ENCODE results near the gene C6orf120. TPM values are rescaled to one million over a fixed set of nuclear protein-coding genes. Genes with fewer than 3 reads are reported as not detected.

C6orf120 gene
- total RNA-seq, 3 donors from 2014 or later (not counting 1 experiment from before 2014, with no cell fraction given), result 13.9 to 17.3 (median 16.6) TPM

- no peaks in the 10 kb centered on the region for H3K27me3 Mint-ChIP-seq (ENCODE audit: low read depth in 2 of 2)
- intact Hi-C loops (cut with micrococcal nuclease), result no loop called here
- H3K36me3 Mint-ChIP-seq, result no peaks in the 10 kb centered on the region
- no peak overlapping the region for H3K27ac Mint-ChIP-seq
- Histone ChIP-seq H3K27me3 (ENCODE audit: control insufficient read depth, insufficient read depth, low read length) (no peaks in the 10 kb centered on the region), H3K27ac (ENCODE audit: low read length) (no peak overlapping the region), H3K4me3 (ENCODE audit: low read length) (no peak overlapping the region), H3K4me1 (ENCODE audit: control insufficient read depth, insufficient read depth, low read length) (peaks cover 6% of the 10 kb centered on the region), H3K9me3 (ENCODE audit: control insufficient read depth, insufficient read depth, low read length) (no peaks in the 10 kb centered on the region), H3K36me3 (ENCODE audit: control insufficient read depth, insufficient read depth, low read length) (peaks cover 3% of the 10 kb centered on the region)
- H3K9me3 Mint-ChIP-seq, result no peaks in the 10 kb centered on the region
- 96% methylated on average over 24 of the region's 26 CpGs for WGBS (ENCODE audit: insufficient coverage)
- H3K4me1 Mint-ChIP-seq, result peaks cover 0 to 4% of the 10 kb centered on the region in 2 donors
- no peak overlapping the region for H3K4me3 Mint-ChIP-seq
- no peak for DNase-seq
- TF ChIP-seq CTCF (IDR thresholded peaks at IDR 0.05), result no peak
- ATAC-seq, result no peak
Observed at GRCh38 chr6:169659820-169660610, 41.9 kb upstream of the C6orf120 start.

DNA sequence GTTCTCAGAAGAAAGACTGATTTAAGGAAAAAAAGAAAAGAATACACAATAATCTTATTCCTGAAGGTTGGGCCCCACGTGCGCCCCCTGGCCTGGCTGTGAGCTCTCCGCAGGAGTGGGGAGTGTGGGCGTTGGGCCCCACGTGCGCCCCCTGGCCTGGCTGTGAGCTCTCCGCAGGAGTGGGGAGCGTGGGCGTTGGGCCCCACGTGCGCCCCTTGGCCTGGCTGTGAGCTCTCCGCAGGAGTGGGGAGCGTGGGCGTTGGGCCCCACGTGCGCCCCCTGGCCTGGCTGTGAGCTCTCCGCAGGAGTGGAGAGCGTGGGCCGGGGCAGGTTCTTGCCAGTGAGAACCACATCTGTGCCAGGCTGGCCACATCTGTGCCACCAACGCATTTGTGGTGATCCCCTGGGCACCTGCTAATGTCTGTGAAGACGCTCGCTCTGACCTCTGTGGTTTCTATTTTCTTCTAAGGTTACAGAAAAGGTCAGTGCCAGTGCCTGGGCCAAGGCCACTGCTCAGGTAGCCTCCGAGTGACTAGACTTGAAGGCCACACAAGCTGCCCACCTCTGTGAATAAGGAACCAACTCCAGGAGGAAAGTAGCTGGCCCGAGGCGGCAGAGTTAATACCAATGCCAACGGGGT is 41.1 kb upstream of the C6orf120 start:
- Histone ChIP-seq H3K27ac (ENCODE audit: low read length) (no peak overlapping the region), H3K9me3 (ENCODE audit: control insufficient read depth, insufficient read depth, low read length) (no peaks in the 10 kb centered on the region), H3K36me3 (ENCODE audit: control insufficient read depth, insufficient read depth, low read length) (peaks cover 3% of the 10 kb centered on the region), H3K4me3 (ENCODE audit: low read length) (no peak overlapping the region), H3K4me1 (ENCODE audit: control insufficient read depth, insufficient read depth, low read length) (no peaks in the 10 kb centered on the region), H3K27me3 (ENCODE audit: control insufficient read depth, insufficient read depth, low read length) (no peaks in the 10 kb centered on the region)
- Mint-ChIP-seq H3K4me3 (no peak overlapping the region), H3K36me3 (no peaks in the 10 kb centered on the region), H3K27me3 (ENCODE audit: low read depth in 2 of 2) (no peaks in the 10 kb centered on the region), H3K27ac (no peak overlapping the region), H3K4me1 (no peaks in the 10 kb centered on the region), H3K9me3 (no peaks in the 10 kb centered on the region)
- no peak for TF ChIP-seq CTCF (IDR thresholded peaks at IDR 0.05)
- intact Hi-C loops (cut with micrococcal nuclease), result no loop called here
- no peak for DNase-seq
- WGBS (ENCODE audit: insufficient coverage), result 78% methylated on average over 24 of the region's 26 CpGs
- ATAC-seq, result no peak

- DNase-seq (no peak), ATAC-seq (no peak)
- Mint-ChIP-seq H3K27me3 (ENCODE audit: low read depth in 2 of 2) (no peaks in the 10 kb centered on the region), H3K4me1 (no peaks in the 10 kb centered on the region), H3K9me3 (no peaks in the 10 kb centered on the region), H3K27ac (no peak overlapping the region), H3K36me3 (no peaks in the 10 kb centered on the region), H3K4me3 (no peak overlapping the region)
- TF ChIP-seq CTCF (IDR thresholded peaks at IDR 0.05), result no peak
- no peaks in the 10 kb centered on the region for H3K27me3 ChIP-seq (ENCODE audit: control insufficient read depth, insufficient read depth, low read length)
- peaks cover 3% of the 10 kb centered on the region for H3K36me3 ChIP-seq (ENCODE audit: control insufficient read depth, insufficient read depth, low read length)
- no peaks in the 10 kb centered on the region for H3K9me3 ChIP-seq (ENCODE audit: control insufficient read depth, insufficient read depth, low read length)
- H3K27ac ChIP-seq (ENCODE audit: low read length), result no peak overlapping the region
- no peak overlapping the region for H3K4me3 ChIP-seq (ENCODE audit: low read length)
- intact Hi-C loops (cut with micrococcal nuclease), result no loop called here
- no peaks in the 10 kb centered on the region for H3K4me1 ChIP-seq (ENCODE audit: control insufficient read depth, insufficient read depth, low read length)
- whole genome bisulfite sequencing (ENCODE audit: insufficient coverage), result 96% methylated on average over 7 of the region's 7 CpGs
Observed at GRCh38 chr6:169661391-169661756, 40.6 kb upstream of the C6orf120 start.

All from natural killer cell (primary cell).